GM12891 (cell line): Measurements from ENCODE around the gene ITPKC. TPM values are rescaled to one million over a fixed set of nuclear protein-coding genes. Genes with fewer than 3 reads are reported as not detected.

Experiments used
- DNase-seq: peaks from one replicate; pipeline ENCODE4 v3.0.0; 2011; ENCODE audit warnings: low spot score; ENCODE audit not compliant: insufficient read length
- FAIRE-seq: peaks from 2 replicates; lab custom pipeline; 2011; peaks lifted over from hg19 to GRCh38; lab: Jason Lieb, UNC
- PAX5 ChIP-seq: IDR thresholded peaks from 2 replicates; pipeline ENCODE4 v1.6.1; 2011; ENCODE audit warnings: low read length, moderate library complexity, mild to moderate bottlenecking; ENCODE audit not compliant: insufficient read depth, severe bottlenecking
- POLR2A ChIP-seq: IDR thresholded peaks from 2 replicates; pipeline ENCODE4 v1.6.1; 2011; ENCODE audit warnings: low read depth, low read length, control low read depth
- POLR2AphosphoS5 ChIP-seq: IDR thresholded peaks from 2 replicates; pipeline ENCODE4 v1.6.1; 2011; ENCODE audit warnings: low read depth, low read length, control low read depth
- POU2F2 ChIP-seq: IDR thresholded peaks from 2 replicates; pipeline ENCODE4 v1.6.1; 2011; ENCODE audit warnings: low read depth, mild to moderate bottlenecking, control low read depth, low read length, moderate library complexity
- SPI1 ChIP-seq: IDR thresholded peaks from 2 replicates; pipeline ENCODE4 v1.6.1; 2011; ENCODE audit warnings: low read depth, low read length, control low read depth
- TAF1 ChIP-seq: IDR thresholded peaks from 2 replicates; pipeline ENCODE4 v1.6.1; 2011; ENCODE audit warnings: low read depth, low read length, control low read depth
- polyA plus RNA-seq: library from polyadenylated mRNA; unstranded; fragments of >200 nt; gene quantifications from one replicate; pipeline ENCODE4 v1.2.1, GENCODE V29; 2012; ENCODE audit warnings: low read depth, missing spikeins, inconsistent platforms; ENCODE audit not compliant: missing spikeins

ITPKC gene
- polyA plus RNA-seq = 3.3 TPM

GRCh38 chr19:40716482-40717324 is at the start of gene ITPKC, which contains the start of gene COQ8B:
TSS of gene ITPKC (plus strand) at chr19:40717112. CDS start at chr19:40717136, 24 bp downstream.
TSS of gene COQ8B (minus strand) at chr19:40716886. CDS start at chr19:40714632, 2,254 bp downstream.
- TF ChIP-seq SPI1 (no peak), POU2F2 (0 out of 2 replicates have a peak, but pooled peaks have one; percentile 34), POLR2A (no peak), POLR2AphosphoS5 (no peak), TAF1 (no peak)
- FAIRE-seq (peak; percentile 94), DNase-seq (peak; percentile 97)

- no peak for DNase-seq
- TF ChIP-seq POLR2AphosphoS5 (no peak), POU2F2 (no peak)
- no peak for FAIRE-seq
Measured at GRCh38 chr19:40667602-40668001, 49.3 kb upstream of the ITPKC start.

- FAIRE-seq (no peak), DNase-seq (no peak)
- TF ChIP-seq POLR2AphosphoS5 (no peak), POU2F2 (no peak), TAF1 (no peak), PAX5 (no peak), POLR2A (no peak), SPI1 (no peak)
Measured at GRCh38 chr19:40668991-40669614, 47.8 kb upstream of the ITPKC start.

- TF ChIP-seq TAF1 (no peak), POLR2AphosphoS5 (no peak), POU2F2 (no peak), PAX5 (no peak), SPI1 (no peak), POLR2A (no peak)
- DNase-seq (no peak), FAIRE-seq (no peak)
Measured at GRCh38 chr19:40671404-40671803, 45.5 kb upstream of the ITPKC start.

- FAIRE-seq = no peak
- TF ChIP-seq POLR2AphosphoS5 (no peak), POLR2A (no peak), POU2F2 (no peak), TAF1 (no peak), PAX5 (no peak)
- DNase-seq = no peak
Measured at GRCh38 chr19:40672038-40672437, 44.9 kb upstream of the ITPKC start.

GRCh38 chr19:40672573-40673299 is 44.2 kb upstream of the ITPKC start:
- TF ChIP-seq POLR2AphosphoS5 = no peak
- no peak for TF ChIP-seq SPI1
- no peak for TF ChIP-seq POLR2A
- TF ChIP-seq POU2F2 = no peak
- TF ChIP-seq TAF1 = no peak
- TF ChIP-seq PAX5 = no peak
- DNase-seq (no peak), FAIRE-seq (peak; percentile 40)

GRCh38 chr19:40673397-40673796 is 43.5 kb upstream of the ITPKC start:
- FAIRE-seq (no peak), DNase-seq (no peak)
- no peak for TF ChIP-seq POU2F2
- TF ChIP-seq POLR2A = no peak
- TF ChIP-seq POLR2AphosphoS5 = no peak
- no peak for TF ChIP-seq SPI1
- no peak for TF ChIP-seq TAF1
- no peak for TF ChIP-seq PAX5

- TF ChIP-seq SPI1 (no peak), POU2F2 (no peak), PAX5 (no peak), POLR2AphosphoS5 (no peak), POLR2A (no peak), TAF1 (no peak)
- DNase-seq (no peak), FAIRE-seq (no peak)
Measured at GRCh38 chr19:40674291-40674690, 42.6 kb upstream of the ITPKC start.

- DNase-seq (no peak), FAIRE-seq (no peak)
- TF ChIP-seq PAX5 (no peak), SPI1 (no peak), POU2F2 (no peak), TAF1 (no peak), POLR2AphosphoS5 (no peak)
Measured at GRCh38 chr19:40677156-40677555, 39.8 kb upstream of the ITPKC start.
